ENCODE measurements around the gene RAB11FIP5.
"Not testable (repeated sequence)": the region's sequence is repeated elsewhere in the genome, so short reads cannot be mapped to it uniquely, and the experiment has no call there.

The RAB11FIP5 gene

GRCh38 chr2:73112913-73113854 is at the start of gene RAB11FIP5:
RAB11FIP5 (minus strand) TSS chr2:73112948; CDS start chr2:73112777, 171 bp downstream.
- no peak for DNase-seq

GRCh38 chr2:73156539-73157124 is 43.9 kb upstream of the RAB11FIP5 start:
- no peak for DNase-seq

GRCh38 chr2:73142937-73143336 is 30.2 kb upstream of the RAB11FIP5 start:
- DNase-seq = no peak

GRCh38 chr2:73141896-73142295 is 29.1 kb upstream of the RAB11FIP5 start:
- DNase-seq = no peak

- DNase-seq = no peak
Measured at GRCh38 chr2:73135236-73135635, 22.5 kb upstream of the RAB11FIP5 start.

- DNase-seq = no peak
Measured at GRCh38 chr2:73134471-73134870, 21.7 kb upstream of the RAB11FIP5 start.

GRCh38 chr2:73133566-73134197 is 20.9 kb upstream of the RAB11FIP5 start:
- no peak for DNase-seq

- DNase-seq = no peak
Measured at GRCh38 chr2:73131807-73132206, 19.1 kb upstream of the RAB11FIP5 start.

- DNase-seq = no peak
Measured at GRCh38 chr2:73130790-73131189, 18.0 kb upstream of the RAB11FIP5 start.

- DNase-seq = no peak
Measured at GRCh38 chr2:73128841-73129535, 16.2 kb upstream of the RAB11FIP5 start.

GRCh38 chr2:73122536-73122935 is 9.8 kb upstream of the RAB11FIP5 start:
- no peak for DNase-seq

GRCh38 chr2:73119611-73120239 is 7.0 kb upstream of the RAB11FIP5 start:
- not testable (repeated sequence) for DNase-seq

GRCh38 chr2:73117441-73117840 is 4.7 kb upstream of the RAB11FIP5 start:
- no peak for DNase-seq

- no peak for DNase-seq
Measured at GRCh38 chr2:73116182-73116960, 3.6 kb upstream of the RAB11FIP5 start.

GRCh38 chr2:73114273-73114867 is 1.6 kb upstream of the RAB11FIP5 start:
- DNase-seq = no peak

GRCh38 chr2:73112026-73112912 is 479 bp downstream of the RAB11FIP5 start:
- no peak for DNase-seq

GRCh38 chr2:73111073-73112025 is 1.4 kb downstream of the RAB11FIP5 start:
- DNase-seq = no peak

GRCh38 chr2:73110168-73111072 is 2.3 kb downstream of the RAB11FIP5 start:
- no peak for DNase-seq
